ENCODE measurements around the gene SPEN.
A peak's percentile ranks its signal among the peaks of the same experiment; 100 is the strongest.

DNA sequence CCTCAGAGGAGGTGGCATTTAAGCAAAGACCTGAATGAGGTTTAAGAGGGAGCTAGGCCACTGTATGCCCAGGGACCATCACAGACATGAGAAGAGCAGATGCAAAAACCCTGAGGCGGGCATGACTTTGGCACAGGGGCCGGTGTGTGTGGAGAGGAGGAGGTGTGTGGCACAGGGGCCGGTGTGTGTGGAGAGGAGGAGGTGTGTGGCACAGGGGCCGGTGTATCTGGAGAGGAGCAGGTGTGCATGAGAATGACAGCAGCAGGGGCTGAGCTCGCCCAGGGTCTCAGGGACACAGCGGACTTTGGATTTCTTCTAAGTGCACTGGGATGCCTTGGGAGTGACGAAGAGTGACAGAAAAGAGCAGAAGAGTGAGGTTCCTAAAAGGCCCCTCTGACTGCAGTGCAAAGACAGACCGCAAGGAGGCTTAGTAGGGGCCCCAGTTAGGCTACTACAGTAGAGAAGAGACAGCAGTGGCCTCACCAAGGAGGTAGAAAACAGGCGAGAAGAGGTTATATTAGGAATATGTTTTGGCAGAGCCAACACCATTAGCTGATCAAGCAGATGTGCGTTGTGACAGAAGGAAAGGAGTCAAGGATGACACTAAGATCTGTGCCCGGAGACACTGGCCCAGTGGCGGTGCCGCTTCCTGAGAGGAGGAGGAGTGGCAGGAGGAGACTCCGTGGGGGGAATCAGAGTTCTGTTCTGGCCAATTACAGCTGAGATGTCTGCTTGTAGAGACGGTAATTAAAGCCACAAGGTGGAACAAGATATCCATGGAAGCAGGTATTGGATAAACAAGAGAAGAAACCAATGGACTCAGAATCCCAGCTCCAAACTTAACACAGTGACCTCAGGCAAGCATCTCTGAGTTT, 110.0 kb downstream of the SPEN start:
- TF ChIP-seq POLR2A (IDR thresholded peaks at IDR 0.05; ENCODE audit: low read depth): no peak
- TF ChIP-seq, protein P1, sequence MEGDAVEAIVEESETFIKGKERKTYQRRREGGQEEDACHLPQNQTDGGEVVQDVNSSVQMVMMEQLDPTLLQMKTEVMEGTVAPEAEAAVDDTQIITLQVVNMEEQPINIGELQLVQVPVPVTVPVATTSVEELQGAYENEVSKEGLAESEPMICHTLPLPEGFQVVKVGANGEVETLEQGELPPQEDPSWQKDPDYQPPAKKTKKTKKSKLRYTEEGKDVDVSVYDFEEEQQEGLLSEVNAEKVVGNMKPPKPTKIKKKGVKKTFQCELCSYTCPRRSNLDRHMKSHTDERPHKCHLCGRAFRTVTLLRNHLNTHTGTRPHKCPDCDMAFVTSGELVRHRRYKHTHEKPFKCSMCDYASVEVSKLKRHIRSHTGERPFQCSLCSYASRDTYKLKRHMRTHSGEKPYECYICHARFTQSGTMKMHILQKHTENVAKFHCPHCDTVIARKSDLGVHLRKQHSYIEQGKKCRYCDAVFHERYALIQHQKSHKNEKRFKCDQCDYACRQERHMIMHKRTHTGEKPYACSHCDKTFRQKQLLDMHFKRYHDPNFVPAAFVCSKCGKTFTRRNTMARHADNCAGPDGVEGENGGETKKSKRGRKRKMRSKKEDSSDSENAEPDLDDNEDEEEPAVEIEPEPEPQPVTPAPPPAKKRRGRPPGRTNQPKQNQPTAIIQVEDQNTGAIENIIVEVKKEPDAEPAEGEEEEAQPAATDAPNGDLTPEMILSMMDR (IDR thresholded peaks at IDR 0.05): peak in 1 of 3 experiments; percentile 33

Data from esophagus muscularis mucosa (tissue), 3 donors.